ENCODE measurements around the gene GASK1A.
"Not testable (repeated sequence)": the region's sequence is repeated elsewhere in the genome, so short reads cannot be mapped to it uniquely, and the experiment has no call there.

GASK1A gene

GRCh38 chr3:43063114-43063513 is 84.0 kb downstream of the GASK1A start:
- Histone ChIP-seq H3K4me3 (ENCODE audit: low read depth in 1 of 5, low read length in 5 of 5) (no peak overlapping the region), H3K9me3 (ENCODE audit: control insufficient read depth in 5 of 5, low read length in 5 of 5) (peaks cover 0 to 5% (median 0%) of the 10 kb centered on the region in 5 donors), H3K9ac (ENCODE audit: low read length in 5 of 5) (no peak overlapping the region), H3K27me3 (ENCODE audit: control insufficient read depth in 5 of 5, insufficient read depth in 4 of 5, low read length in 5 of 5) (no peaks in the 10 kb centered on the region), H3K27ac (ENCODE audit: low read depth, low read length) (no peak overlapping the region), H3K36me3 (ENCODE audit: control insufficient read depth in 5 of 5, insufficient read depth in 5 of 5, low read length in 5 of 5) (peaks cover 0 to 5% (median 3%) of the 10 kb centered on the region in 5 donors), H3K4me1 (ENCODE audit: control insufficient read depth in 5 of 5, insufficient read depth in 5 of 5, low read length in 5 of 5) (no peaks in the 10 kb centered on the region)

DNA sequence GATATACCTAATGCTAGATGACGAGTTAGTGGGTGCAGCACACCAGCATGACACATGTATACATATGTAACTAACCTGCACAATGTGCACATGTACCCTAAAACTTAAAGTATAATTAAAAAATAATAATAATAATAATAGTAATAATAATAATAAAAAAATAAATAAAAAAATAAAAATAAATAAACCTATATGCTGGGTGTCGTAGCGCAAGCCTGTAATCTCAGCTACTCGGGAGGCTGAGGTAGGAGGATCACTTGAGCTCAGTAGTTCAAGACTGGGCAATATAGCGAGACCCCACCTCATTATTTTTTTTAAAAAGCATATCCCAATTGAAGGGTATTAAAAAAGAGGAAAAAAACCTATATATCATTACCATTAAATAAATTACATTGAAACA is 91.6 kb downstream of the GASK1A start:
- not testable (repeated sequence) for H3K9me3 ChIP-seq (ENCODE audit: control insufficient read depth in 5 of 5, low read length in 5 of 5); H3K27me3 ChIP-seq (ENCODE audit: control insufficient read depth in 5 of 5, insufficient read depth in 4 of 5, low read length in 5 of 5); H3K36me3 ChIP-seq (ENCODE audit: control insufficient read depth in 5 of 5, insufficient read depth in 5 of 5, low read length in 5 of 5); H3K9ac ChIP-seq (ENCODE audit: low read length in 5 of 5); H3K4me3 ChIP-seq (ENCODE audit: low read depth in 1 of 5, low read length in 5 of 5); H3K4me1 ChIP-seq (ENCODE audit: control insufficient read depth in 5 of 5, insufficient read depth in 5 of 5, low read length in 5 of 5); H3K27ac ChIP-seq (ENCODE audit: low read depth, low read length)

GRCh38 chr3:43071313-43071893 is 92.3 kb downstream of the GASK1A start:
- Histone ChIP-seq H3K36me3 (ENCODE audit: control insufficient read depth in 5 of 5, insufficient read depth in 5 of 5, low read length in 5 of 5) (no peaks in the 10 kb centered on the region), H3K9me3 (ENCODE audit: control insufficient read depth in 5 of 5, low read length in 5 of 5) (no peaks in the 10 kb centered on the region), H3K9ac (ENCODE audit: low read length in 5 of 5) (no peak overlapping the region), H3K27ac (ENCODE audit: low read depth, low read length) (no peak overlapping the region), H3K4me1 (ENCODE audit: control insufficient read depth in 5 of 5, insufficient read depth in 5 of 5, low read length in 5 of 5) (no peaks in the 10 kb centered on the region), H3K27me3 (ENCODE audit: control insufficient read depth in 5 of 5, insufficient read depth in 4 of 5, low read length in 5 of 5) (peaks cover 0 to 3% (median 0%) of the 10 kb centered on the region in 5 donors), H3K4me3 (ENCODE audit: low read depth in 1 of 5, low read length in 5 of 5) (no peak overlapping the region)

DNA sequence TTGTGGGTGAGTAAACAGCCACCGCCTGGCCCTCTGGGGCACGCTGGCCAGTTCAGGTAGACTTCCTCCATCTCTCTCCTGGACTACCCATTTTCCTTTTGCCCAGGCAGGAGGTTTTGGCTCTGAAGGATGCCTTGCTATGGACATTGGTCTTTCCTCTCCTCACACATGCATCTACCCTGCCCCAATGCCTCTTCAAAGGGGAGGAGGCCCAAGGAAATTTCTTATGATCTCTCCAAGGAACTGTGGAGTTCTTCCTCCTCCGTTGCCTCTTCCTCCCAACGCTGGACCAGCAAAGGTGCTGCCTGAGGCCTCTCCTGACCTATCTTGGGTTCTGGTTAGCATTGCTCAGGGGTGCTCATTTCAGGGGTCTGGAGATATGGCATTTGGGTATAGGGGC is 93.2 kb downstream of the GASK1A start:
- Histone ChIP-seq H3K27me3 (ENCODE audit: control insufficient read depth in 5 of 5, insufficient read depth in 4 of 5, low read length in 5 of 5) (peaks cover 0 to 3% (median 0%) of the 10 kb centered on the region in 5 donors), H3K9me3 (ENCODE audit: control insufficient read depth in 5 of 5, low read length in 5 of 5) (no peaks in the 10 kb centered on the region), H3K4me1 (ENCODE audit: control insufficient read depth in 5 of 5, insufficient read depth in 5 of 5, low read length in 5 of 5) (no peaks in the 10 kb centered on the region), H3K9ac (ENCODE audit: low read length in 5 of 5) (no peak overlapping the region), H3K4me3 (ENCODE audit: low read depth in 1 of 5, low read length in 5 of 5) (no peak overlapping the region), H3K36me3 (ENCODE audit: control insufficient read depth in 5 of 5, insufficient read depth in 5 of 5, low read length in 5 of 5) (no peaks in the 10 kb centered on the region), H3K27ac (ENCODE audit: low read depth, low read length) (no peak overlapping the region)

DNA sequence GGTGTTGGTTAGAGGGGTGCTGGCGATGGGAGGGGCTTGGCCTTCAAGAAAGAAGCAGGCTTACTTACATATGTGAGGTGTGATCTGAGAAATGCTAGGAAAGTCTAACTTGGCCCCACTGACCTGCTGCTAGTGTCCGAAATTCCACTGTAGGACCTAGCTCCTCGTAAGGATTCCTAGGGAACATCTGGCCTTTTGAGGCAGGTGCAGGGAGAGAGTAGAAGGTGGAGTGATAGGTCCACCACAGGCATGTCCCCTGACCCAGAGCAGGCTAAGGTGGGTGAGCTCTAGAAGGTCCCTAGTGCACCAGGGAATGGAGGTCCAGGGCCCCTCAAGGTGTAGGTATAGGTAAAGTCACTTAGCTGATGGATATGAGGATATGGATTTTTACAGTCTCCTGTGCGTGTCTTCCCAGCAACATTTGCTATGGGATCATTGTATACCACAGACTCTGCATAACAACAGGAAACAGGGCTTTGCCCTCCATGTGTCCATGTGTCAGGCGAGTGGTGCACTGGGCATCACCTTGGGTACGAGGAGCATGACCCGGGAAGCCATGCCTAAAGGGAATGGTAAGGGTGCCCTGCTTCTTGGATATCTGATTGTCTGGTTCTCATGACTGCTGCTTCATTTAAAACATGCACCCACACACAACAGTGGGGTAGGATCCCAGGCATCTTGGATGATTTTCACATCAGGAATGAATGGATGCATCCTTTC is 94.2 kb downstream of the GASK1A start:
- H3K4me3 ChIP-seq (ENCODE audit: low read depth in 1 of 5, low read length in 5 of 5), result no peak overlapping the region
- no peak overlapping the region for H3K27ac ChIP-seq (ENCODE audit: low read depth, low read length)
- no peaks in the 10 kb centered on the region for H3K4me1 ChIP-seq (ENCODE audit: control insufficient read depth in 5 of 5, insufficient read depth in 5 of 5, low read length in 5 of 5)
- no peak overlapping the region for H3K9ac ChIP-seq (ENCODE audit: low read length in 5 of 5)
- H3K36me3 ChIP-seq (ENCODE audit: control insufficient read depth in 5 of 5, insufficient read depth in 5 of 5, low read length in 5 of 5), result peaks cover 0 to 5% (median 0%) of the 10 kb centered on the region in 5 donors
- H3K9me3 ChIP-seq (ENCODE audit: control insufficient read depth in 5 of 5, low read length in 5 of 5), result no peaks in the 10 kb centered on the region
- peaks cover 0 to 3% (median 0%) of the 10 kb centered on the region in 5 donors for H3K27me3 ChIP-seq (ENCODE audit: control insufficient read depth in 5 of 5, insufficient read depth in 4 of 5, low read length in 5 of 5)

GRCh38 chr3:43073836-43074220 is 94.7 kb downstream of the GASK1A start:
- Histone ChIP-seq H3K27ac (ENCODE audit: low read depth, low read length) (no peak overlapping the region), H3K4me1 (ENCODE audit: control insufficient read depth in 5 of 5, insufficient read depth in 5 of 5, low read length in 5 of 5) (no peaks in the 10 kb centered on the region), H3K9ac (ENCODE audit: low read length in 5 of 5) (no peak overlapping the region), H3K9me3 (ENCODE audit: control insufficient read depth in 5 of 5, low read length in 5 of 5) (no peaks in the 10 kb centered on the region), H3K27me3 (ENCODE audit: control insufficient read depth in 5 of 5, insufficient read depth in 4 of 5, low read length in 5 of 5) (peaks cover 0 to 3% (median 0%) of the 10 kb centered on the region in 5 donors), H3K4me3 (ENCODE audit: low read depth in 1 of 5, low read length in 5 of 5) (no peak overlapping the region), H3K36me3 (ENCODE audit: control insufficient read depth in 5 of 5, insufficient read depth in 5 of 5, low read length in 5 of 5) (peaks cover 0 to 11% (median 3%) of the 10 kb centered on the region in 5 donors)

GRCh38 chr3:43074482-43074881 is 95.4 kb downstream of the GASK1A start:
- Histone ChIP-seq H3K4me1 (ENCODE audit: control insufficient read depth in 5 of 5, insufficient read depth in 5 of 5, low read length in 5 of 5) (no peaks in the 10 kb centered on the region), H3K27me3 (ENCODE audit: control insufficient read depth in 5 of 5, insufficient read depth in 4 of 5, low read length in 5 of 5) (peaks cover 0 to 3% (median 0%) of the 10 kb centered on the region in 5 donors), H3K9ac (ENCODE audit: low read length in 5 of 5) (no peak overlapping the region), H3K4me3 (ENCODE audit: low read depth in 1 of 5, low read length in 5 of 5) (no peak overlapping the region), H3K36me3 (ENCODE audit: control insufficient read depth in 5 of 5, insufficient read depth in 5 of 5, low read length in 5 of 5) (peaks cover 0 to 16% (median 7%) of the 10 kb centered on the region in 5 donors), H3K9me3 (ENCODE audit: control insufficient read depth in 5 of 5, low read length in 5 of 5) (no peaks in the 10 kb centered on the region), H3K27ac (ENCODE audit: low read depth, low read length) (no peak overlapping the region)

GRCh38 chr3:43074901-43075689 is 96.0 kb downstream of the GASK1A start:
- H3K36me3 ChIP-seq (ENCODE audit: control insufficient read depth in 5 of 5, insufficient read depth in 5 of 5, low read length in 5 of 5), result peaks cover 0 to 22% (median 14%) of the 10 kb centered on the region in 5 donors
- no peaks in the 10 kb centered on the region for H3K9me3 ChIP-seq (ENCODE audit: control insufficient read depth in 5 of 5, low read length in 5 of 5)
- peaks cover 0 to 3% (median 0%) of the 10 kb centered on the region in 5 donors for H3K27me3 ChIP-seq (ENCODE audit: control insufficient read depth in 5 of 5, insufficient read depth in 4 of 5, low read length in 5 of 5)
- no peak overlapping the region for H3K4me3 ChIP-seq (ENCODE audit: low read depth in 1 of 5, low read length in 5 of 5)
- H3K4me1 ChIP-seq (ENCODE audit: control insufficient read depth in 5 of 5, insufficient read depth in 5 of 5, low read length in 5 of 5), result no peaks in the 10 kb centered on the region
- no peak overlapping the region for H3K9ac ChIP-seq (ENCODE audit: low read length in 5 of 5)
- no peak overlapping the region for H3K27ac ChIP-seq (ENCODE audit: low read depth, low read length)

DNA sequence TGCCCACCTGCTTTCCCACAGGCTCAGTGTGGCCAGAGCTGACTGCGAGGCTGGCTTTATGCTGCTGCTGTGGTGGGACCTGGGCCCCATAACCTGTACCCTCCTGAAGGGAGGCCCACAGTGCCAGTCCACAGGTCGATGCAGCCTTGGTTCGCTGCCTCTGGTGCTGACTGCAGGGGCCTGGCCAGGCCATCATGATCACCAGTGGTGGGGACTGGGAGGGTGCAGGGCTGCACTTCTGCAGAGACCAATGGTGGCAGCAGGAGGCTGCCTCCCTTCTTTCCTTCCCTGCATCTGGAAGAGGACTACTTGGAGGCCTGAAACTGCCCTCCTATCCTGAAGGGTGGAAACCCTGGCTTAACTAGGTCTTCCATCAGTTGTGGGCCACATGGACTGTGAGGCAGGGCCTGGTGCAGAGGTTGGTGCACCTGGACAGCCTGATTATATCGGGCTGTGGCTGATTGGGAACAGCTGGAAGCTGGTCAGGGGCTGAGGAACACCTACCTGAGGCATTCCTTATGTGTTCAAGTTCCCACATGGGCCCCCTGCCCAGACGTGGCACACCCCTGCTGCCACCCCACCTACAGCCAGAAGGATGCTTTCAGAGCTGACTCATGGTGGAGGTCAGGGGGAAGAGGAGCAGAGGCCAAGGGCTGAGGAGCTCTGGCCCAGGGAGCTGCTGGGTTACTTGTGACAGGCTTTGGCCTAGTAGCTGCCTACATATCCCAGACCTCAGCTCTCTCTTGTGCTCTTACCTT is 97.0 kb downstream of the GASK1A start:
- Histone ChIP-seq H3K27me3 (ENCODE audit: control insufficient read depth in 5 of 5, insufficient read depth in 4 of 5, low read length in 5 of 5) (peaks cover 0 to 3% (median 0%) of the 10 kb centered on the region in 5 donors), H3K4me3 (ENCODE audit: low read depth in 1 of 5, low read length in 5 of 5) (no peak overlapping the region), H3K27ac (ENCODE audit: low read depth, low read length) (no peak overlapping the region), H3K36me3 (ENCODE audit: control insufficient read depth in 5 of 5, insufficient read depth in 5 of 5, low read length in 5 of 5) (peaks cover 0 to 32% (median 23%) of the 10 kb centered on the region in 5 donors), H3K9ac (ENCODE audit: low read length in 5 of 5) (no peak overlapping the region), H3K9me3 (ENCODE audit: control insufficient read depth in 5 of 5, low read length in 5 of 5) (no peaks in the 10 kb centered on the region), H3K4me1 (ENCODE audit: control insufficient read depth in 5 of 5, insufficient read depth in 5 of 5, low read length in 5 of 5) (no peaks in the 10 kb centered on the region)

All from subcutaneous abdominal adipose tissue (tissue), 5 donors.